GM19035 (cell line): ENCODE measurements around the gene PNPO.

Experiments used
- ATAC-seq: cut with Tn5 transposase; IDR thresholded peaks from one replicate; pipeline ENCODE4 v1.9.1; 2021; ENCODE audit not compliant: unreplicated experiment

PNPO gene

GRCh38 chr17:47949197-47949759 is 7.9 kb downstream of the PNPO start:
- ATAC-seq, result no peak

GRCh38 chr17:47949946-47950345 is 8.6 kb downstream of the PNPO start:
- ATAC-seq, result no peak

DNA sequence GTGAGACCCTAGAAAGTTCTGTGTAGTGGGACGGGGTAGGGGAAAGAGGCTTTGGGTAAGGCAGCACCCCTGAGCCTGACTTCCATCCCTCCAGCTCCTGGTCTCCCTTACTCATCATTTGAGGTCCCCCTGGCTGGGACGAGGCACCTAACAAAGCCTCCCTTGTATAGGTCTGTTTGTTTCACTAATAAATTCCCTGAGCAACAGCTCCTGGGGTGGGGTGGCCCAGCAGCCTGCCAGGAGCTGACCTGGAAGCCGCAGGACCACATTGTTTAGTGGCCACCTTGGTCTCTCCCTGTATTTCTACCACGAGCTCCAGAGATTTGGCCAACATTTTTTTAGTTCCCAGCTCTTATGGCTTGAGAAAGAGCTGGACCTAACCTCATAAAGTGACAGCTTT is 9.1 kb downstream of the PNPO start:
- no peak for ATAC-seq

DNA sequence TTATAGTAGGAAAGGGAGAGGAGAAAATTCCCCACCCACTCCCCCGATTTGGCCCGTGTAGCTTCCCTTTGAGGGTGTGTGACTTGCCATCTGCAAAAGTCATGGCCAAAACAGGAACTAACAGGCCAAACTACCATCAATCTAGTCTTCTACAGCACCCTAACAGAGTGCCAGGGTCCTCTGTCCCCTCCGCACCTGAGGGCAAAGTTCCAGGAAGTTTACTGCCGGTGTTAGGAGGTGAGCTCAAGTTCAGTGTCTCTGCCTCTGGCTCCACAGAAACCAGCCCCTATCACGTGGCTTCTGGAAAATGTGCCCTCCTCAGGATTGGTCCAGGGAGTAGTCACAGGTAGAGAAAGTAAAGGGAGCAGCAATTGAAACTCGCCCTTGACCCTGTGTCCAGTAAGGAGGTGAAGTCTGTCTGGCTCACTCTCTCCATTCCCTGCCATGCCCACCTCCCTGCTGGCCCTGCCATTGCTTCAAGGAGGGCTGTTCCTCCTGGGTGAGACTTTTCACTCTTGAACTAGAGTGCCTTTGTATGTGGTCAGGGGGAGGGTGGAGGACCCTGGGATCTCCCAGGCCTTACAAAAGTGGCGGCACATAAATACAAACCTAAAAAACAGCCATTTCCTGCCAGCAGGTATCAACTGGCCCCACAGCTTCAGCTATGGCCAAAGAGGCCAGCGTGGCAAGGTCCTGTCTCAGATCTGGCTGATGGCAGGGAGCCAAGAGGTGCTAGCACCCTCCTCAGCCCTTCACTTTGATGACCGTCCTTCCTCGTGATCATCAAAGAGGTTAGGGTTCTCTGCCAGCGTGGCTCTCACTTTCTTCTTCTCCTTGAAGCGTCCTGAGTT is 11.0 kb downstream of the PNPO start:
- no peak for ATAC-seq

DNA sequence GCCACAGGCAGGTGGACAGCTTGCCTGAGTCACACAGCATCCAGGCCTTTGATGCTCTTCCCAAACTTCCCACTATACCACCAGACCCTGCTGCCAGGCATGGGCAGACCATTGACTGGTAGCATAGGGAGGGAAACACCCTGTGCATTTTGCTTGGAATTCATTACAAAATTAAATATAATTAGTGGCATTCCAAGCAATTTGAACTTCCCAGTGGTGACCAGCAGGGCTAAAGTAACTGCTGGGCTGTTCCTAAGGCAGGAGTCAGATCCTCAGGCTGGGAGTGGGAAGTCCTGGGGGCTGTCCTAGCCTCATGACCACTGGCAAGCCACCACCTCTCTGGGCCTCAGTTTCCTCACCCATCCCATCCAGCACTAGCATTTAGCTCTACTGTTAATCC is 12.5 kb downstream of the PNPO start:
- ATAC-seq, result no peak

DNA sequence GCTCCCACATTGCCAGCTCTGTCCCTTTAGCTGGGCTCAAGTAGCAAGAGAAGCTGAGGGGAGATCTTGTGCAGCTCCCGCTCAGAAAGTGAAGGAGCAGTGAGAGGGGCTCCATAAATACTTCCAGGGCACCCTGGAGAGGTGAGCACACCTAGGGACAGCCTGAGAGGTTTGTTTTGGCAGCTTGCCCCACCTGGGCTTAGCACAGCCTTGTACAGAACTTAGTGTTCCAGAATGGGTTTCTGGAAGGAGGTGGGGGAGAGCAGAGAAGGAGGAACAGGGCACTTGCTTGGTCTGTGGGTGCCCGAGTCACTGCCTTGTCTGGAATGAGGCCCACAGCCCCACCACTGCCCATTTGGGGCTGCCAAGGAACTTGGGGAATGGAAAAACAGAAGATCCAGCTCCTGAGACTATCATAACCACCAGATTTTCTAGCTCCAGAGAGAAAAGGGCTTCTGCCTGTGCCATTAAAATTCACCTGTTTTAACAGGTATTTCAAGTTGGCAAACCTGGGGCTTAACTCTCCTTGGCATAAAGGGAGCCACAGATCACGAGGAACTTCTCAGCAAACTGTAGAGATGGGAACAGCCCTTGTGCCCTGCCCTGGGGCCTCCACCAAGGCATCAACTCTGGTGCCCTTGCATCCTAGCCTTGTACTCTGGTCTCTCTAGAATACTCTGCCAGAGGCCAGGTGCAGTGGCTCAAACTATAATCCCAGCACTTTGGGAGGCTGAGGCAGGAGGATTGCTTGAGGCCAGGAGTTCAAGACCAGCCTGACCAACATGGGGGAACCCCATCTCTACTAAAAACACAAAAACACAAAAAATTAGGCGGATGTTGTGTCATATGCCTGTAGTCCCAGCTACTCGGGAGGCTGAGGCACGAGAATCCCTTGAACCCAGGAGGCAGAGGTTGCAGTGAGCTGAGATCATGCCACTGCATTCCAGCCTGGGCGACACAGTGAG is 14.4 kb downstream of the PNPO start:
- no peak for ATAC-seq

GRCh38 chr17:47956791-47957590 is 15.6 kb downstream of the PNPO start:
- no peak for ATAC-seq

DNA sequence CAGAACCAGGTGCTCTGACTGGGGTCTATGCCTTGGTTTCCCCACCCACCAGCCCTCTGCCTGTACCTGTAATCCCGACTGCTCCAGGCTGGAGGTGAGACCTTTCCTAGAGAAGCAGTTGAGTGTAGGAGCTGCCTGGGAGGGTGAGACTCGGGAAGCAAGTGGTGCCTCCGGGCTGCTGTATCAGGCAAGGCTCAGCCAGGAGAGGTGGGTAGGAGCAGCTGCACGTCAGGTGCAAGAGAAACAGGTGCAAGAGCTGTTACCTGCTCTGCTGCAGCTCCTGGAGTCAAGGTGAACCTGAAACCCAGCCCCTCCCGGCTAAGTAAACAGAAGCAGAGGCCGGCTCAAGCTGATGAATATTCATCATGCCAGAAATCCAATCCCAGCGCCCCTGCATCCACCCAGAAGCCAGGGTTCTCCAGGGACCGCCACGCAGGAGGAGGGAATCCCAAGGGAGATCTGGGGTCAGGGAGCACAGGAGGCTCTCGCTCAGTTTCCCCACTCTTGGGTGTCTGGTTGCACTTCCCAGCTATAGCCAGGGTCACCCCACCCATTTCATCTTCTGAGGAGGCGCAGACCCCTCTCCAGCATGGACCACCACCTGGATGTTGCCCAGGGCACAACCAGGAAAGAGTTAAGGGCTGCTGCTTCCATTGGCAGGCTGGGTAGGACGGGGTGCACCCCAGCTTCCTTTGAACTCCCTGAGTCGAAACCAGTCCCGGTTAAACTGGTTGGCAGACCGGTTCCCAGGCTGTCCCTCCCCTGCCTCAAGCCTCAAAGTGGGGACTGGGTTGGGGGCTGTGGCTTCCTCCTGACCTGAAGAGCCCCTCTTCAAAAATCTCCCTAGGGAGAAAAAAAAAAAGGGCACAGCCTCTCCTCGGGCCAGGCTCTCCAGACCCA is 16.5 kb downstream of the PNPO start, which contains the start of gene PRR15L:
Gene PRR15L, minus strand, starts transcription at position 293 of the 900 bp plus-strand sequence. CDS start 4,649 bp downstream, outside the sequence.
- ATAC-seq, result no peak

GRCh38 chr17:47959825-47960655 is 18.7 kb downstream of the PNPO start:
- no peak for ATAC-seq

DNA sequence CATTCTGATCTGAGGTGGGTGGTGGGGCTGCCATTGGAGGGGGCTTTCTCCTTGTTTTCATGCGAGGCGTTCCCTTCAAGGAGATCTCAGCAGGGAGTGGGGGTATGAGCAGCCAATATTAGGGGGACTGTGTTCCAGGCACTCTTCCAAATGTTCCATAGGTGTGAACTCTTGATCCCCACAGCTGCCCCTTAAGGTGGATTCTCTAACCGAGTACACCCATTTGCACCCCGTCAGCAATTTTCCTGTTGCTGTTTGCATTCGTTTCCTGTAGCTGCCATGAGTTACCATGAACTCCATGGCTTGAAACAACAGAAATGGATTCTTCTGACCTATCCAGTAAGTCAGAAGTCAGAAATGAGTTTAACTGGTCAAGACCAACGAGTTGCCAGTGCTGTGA is 20.0 kb downstream of the PNPO start:
- ATAC-seq, result no peak

- ATAC-seq, result no peak
Observed at GRCh38 chr17:47962901-47963300, 21.5 kb downstream of the PNPO start.

GRCh38 chr17:47964856-47965255 is 23.5 kb downstream of the PNPO start:
- ATAC-seq, result no peak

DNA sequence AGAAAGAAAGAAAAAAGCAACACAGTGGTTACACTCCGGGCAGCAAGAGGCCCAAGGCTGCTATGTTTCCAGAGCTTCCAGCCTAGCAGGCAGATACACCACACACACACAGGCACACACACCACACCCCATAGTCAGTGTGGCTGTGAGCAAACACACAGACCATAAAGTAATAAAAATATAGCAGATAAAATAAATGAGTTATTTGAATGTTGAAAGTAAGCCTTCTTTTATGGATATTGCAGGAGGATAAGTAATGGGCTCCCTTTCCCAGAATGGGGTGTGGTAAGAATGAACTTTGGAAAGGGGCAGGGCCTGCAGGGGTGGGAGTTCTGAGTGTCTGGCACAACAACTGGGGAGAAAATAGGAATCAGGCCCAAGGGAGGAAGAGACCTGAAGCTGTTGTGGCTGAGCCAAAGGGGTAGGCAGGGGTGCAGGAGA is 24.7 kb downstream of the PNPO start:
- ATAC-seq, result no peak

- ATAC-seq, result no peak
Observed at GRCh38 chr17:47967607-47968252, 26.4 kb downstream of the PNPO start.

GRCh38 chr17:47968836-47969235 is 27.5 kb downstream of the PNPO start:
- ATAC-seq, result no peak

DNA sequence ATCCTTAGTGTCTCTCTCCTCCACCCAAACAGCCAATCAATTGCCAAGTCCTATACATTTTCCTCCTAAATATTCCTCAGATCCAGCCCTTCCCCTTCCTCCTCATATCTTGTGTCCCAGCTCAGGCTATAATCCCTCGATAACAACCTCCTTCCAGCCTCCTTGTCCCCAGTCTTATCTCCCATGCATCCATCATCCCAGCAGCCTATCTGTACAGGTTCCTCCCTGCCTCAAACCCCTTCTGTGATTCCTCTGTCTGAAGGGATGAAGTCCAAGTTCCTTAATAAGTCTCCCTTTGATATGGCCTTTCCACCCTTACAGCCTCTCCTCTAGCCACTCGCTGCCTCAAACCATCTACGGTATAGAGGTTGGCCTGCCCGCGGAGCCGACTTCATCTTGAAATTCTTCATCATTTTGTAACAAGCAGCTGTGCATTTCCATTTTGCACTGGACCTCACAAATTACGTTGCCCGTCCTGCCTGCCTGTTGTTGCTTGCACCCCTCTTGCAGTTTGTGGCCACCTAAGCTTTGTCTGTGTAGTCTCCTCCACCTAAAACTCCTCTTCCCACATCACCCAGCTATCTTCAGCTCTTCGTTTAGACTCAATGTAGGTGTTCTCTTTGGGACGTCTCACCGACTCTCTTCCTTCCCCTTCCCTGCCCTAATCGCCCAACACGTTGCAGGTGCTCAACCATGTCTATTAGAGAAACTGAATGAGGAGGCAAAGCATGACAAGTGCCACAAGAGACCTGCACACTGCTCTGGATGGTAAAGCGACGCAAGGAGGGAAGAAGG is 28.8 kb downstream of the PNPO start:
- ATAC-seq, result no peak

- peak; percentile 96 for ATAC-seq
Observed at GRCh38 chr17:47970725-47971499, 29.5 kb downstream of the PNPO start, which contains the start of gene CDK5RAP3. Gene CDK5RAP3, plus strand, starts transcription at chr17:47971113. Its CDS starts 34 bp downstream, at chr17:47971147.
